NCI-H748 treated with DMSO at 0.1 percent for 48 hours (cell line): Measurements from ENCODE around the gene SHANK1.
"Not testable (repeated sequence)": the region's sequence is repeated elsewhere in the genome, so short reads cannot be mapped to it uniquely, and the experiment has no call there.

Experiments used
- DNase-seq: peaks from one replicate; lab custom pipeline; 2025; lab: John Stamatoyannopoulos, UW

The SHANK1 gene

DNA sequence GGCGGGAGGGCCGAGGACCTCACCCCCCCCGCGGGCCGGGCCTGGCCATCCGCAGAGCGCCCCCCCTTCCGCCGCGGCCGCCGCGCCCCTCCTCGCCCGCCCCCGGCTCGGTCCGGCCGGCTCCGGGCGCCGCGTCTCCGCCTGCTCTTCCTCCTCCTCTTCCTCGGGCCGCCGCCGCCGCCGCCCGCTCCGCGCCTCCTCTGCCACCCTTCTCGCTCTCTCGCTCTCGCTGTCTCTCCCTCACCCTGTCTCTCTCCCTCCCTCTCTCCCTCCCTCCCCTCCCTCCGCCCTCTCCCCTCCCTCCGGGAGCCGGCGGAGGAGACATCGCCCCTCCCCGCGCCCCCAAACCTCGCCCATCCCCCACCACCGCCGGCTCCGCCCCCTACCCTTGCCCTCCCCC is at the start of gene SHANK1:
SHANK1 (minus strand) TSS at position 237 of the 400 bp plus-strand sequence. CDS start 2,883 bp downstream, outside the sequence.
- no peak for DNase-seq

- no peak for DNase-seq
Observed at GRCh38 chr19:50768277-50768676, 48.7 kb upstream of the SHANK1 start.

DNA sequence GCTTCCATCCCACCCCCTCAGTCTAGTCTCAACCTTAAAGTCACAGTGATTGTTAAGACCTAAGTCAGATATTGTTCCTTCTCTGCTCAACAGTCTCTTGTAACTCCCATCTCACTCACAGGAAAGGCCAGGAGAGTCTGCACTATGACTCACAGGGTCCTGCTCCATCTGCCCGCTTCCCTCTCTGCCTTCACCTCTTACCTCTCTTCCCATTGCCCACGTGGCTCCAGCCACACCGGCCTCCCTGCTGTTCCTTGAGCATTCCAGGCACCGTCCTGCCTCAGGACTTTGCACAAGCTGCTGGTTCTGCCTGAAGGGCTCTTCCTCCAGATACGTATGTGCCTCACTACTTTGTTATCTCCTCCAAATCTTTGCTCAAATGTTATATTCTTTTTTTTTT is 47.7 kb upstream of the SHANK1 start:
- not testable (repeated sequence) for DNase-seq

GRCh38 chr19:50766746-50767145 is 47.1 kb upstream of the SHANK1 start:
- not testable (repeated sequence) for DNase-seq

DNA sequence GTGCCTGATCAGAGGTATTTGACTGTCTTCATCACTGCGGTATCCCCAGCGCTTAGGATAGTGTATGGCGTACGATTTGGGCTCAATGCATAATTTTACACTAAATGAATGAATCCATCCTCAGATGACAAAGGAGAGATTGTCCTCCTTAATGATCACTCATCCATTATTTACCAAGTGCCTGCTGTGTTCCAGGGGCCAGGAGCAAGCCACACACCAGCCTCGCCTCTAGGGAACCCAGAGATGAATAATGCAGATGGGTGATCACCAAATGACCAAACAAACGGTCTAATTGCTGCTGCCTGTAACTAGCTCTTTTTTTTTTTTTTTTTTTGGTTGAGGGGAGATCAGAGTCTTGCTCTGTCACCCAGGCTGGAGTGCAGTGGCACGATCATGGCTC is 44.8 kb upstream of the SHANK1 start:
- DNase-seq: no peak

GRCh38 chr19:50763521-50763920 is 43.9 kb upstream of the SHANK1 start:
- DNase-seq: not testable (repeated sequence)

GRCh38 chr19:50761501-50761900 is 41.9 kb upstream of the SHANK1 start:
- DNase-seq: not testable (repeated sequence)

DNA sequence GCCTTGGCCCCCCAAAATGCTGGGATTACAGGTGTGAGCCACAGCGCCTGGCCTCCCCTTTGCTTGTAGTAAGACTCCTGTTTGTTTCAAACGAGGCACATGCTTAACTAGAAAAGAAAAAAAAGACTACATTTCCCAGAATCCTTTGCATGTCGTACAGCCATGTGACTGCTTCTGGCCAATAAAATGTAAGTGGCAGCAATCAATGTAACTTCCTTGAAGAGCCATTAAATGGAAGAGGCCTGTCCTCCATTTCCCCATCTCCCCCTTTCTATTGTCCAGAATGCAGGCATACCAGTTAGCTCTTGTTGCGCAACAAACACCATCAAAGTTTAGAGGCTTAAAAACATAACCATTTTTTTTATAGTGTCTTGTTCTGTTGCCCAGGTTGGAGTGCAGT is 40.3 kb upstream of the SHANK1 start:
- DNase-seq: no peak

GRCh38 chr19:50759076-50759475 is 39.5 kb upstream of the SHANK1 start:
- not testable (repeated sequence) for DNase-seq

DNA sequence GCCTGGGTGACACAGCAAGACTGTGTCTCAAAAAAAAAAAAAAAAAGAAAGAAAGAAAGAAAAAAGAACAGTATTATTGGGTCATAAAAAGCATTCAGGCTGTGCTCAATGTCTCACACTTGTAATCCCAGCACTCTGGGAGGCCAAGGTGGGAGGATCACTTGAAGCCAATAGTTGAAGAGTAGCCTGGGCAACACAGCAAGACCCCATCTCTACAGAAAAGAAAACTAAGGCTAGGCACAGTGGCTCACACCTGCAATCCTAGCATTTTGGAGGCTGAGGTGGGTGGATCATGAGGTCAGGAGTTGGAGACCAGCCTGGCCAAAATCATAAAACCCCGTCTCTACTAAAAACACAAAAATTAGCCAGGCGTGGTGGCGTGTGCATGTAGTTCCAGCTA is 38.0 kb upstream of the SHANK1 start:
- DNase-seq: not testable (repeated sequence)

DNA sequence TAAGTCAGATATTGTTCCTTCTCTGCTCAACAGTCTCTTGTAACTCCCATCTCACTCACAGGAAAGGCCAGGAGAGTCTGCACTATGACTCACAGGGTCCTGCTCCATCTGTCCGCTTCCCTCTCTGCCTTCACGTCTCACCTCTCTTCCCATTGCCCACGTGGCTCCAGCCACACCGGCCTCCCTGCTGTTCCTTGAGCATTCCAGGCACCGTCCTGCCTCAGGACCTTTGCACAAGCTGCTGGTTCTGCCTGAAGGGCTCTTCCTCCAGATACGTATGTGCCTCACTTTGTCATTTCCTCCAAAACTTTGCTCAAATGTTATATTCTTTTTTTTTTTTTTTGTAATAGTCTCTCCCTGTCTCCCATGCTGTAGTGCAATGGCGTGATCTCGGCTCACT is 36.6 kb upstream of the SHANK1 start:
- DNase-seq: not testable (repeated sequence)

- DNase-seq: no peak
Observed at GRCh38 chr19:50753879-50754278, 34.3 kb upstream of the SHANK1 start.

DNA sequence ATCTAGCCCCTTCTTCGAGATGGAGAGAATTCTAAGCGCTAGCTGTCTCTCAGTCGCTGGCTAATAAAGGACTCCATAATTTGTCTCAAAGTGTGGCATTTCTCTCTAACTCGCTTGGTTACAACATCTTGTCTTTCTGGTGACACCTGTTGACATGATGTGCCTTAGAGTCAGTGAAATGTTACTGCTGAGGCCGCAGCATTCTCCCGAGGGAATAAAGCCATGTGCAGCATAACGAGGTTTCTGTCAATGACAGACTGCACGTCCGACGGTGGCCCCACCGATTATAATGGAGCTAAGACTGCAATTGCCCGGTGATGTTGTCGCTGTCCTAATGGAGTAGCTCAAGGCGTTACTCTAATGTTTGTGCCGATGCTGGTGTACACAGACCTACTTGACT is 30.4 kb upstream of the SHANK1 start:
- DNase-seq: peak; percentile 22

DNA sequence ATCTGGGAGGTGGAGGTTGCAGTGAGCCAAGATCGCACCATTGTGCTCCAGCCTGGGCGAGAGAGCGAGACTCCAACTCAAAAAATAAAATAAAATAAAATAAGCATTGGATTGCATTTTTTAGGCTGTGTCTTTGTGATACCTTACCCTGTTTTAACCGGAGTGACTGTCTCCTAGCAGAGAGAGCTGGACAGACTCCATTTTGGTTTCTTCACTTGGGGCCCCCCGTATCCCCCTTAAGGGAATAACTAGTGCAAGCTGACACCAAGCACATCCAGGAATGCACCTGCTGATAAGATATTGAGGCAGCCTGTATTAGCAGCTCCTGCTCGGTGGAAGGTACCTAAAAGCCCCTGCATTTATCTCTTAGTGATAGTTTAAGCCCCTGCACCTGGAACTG is 29.9 kb upstream of the SHANK1 start:
- no peak for DNase-seq

DNA sequence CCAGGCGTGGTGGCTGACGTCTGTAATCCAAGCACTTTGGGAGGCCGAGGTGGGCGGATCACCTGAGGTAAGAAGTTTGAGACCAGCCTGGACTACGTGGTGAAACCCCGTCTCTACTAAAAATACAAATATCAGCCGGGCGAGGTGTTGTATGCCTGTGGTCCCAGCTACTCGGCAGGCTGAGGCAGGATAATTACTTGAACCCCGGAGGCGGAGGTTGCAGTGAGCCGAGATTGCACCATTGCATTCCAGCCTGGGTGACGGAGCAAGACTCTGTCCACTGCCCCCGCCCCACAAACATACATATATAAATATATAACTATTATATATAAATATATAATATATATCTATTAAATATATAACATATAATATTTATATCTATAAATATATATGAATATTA is 27.5 kb upstream of the SHANK1 start:
- not testable (repeated sequence) for DNase-seq

- DNase-seq: no peak
Observed at GRCh38 chr19:50745221-50745620, 25.6 kb upstream of the SHANK1 start.

DNA sequence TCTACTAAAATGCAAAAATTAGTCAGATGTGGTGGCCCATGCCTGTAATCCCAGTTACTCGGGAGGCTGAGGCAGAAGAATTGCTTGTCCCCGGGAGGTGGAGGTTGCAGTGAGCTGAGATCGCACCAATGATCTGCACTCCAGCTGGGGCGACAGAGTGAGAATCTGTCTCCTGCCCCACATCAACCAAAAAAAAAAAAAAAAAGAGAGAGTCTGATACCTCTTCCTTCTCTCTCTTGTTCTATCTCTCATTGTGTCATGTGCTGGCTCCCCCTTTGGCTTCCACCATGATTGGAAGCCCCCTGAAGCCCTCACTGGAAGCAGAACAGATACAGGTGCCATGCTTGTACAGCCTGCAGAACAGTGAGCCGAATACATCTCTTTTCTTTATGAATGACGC is 23.9 kb upstream of the SHANK1 start:
- DNase-seq: no peak

DNA sequence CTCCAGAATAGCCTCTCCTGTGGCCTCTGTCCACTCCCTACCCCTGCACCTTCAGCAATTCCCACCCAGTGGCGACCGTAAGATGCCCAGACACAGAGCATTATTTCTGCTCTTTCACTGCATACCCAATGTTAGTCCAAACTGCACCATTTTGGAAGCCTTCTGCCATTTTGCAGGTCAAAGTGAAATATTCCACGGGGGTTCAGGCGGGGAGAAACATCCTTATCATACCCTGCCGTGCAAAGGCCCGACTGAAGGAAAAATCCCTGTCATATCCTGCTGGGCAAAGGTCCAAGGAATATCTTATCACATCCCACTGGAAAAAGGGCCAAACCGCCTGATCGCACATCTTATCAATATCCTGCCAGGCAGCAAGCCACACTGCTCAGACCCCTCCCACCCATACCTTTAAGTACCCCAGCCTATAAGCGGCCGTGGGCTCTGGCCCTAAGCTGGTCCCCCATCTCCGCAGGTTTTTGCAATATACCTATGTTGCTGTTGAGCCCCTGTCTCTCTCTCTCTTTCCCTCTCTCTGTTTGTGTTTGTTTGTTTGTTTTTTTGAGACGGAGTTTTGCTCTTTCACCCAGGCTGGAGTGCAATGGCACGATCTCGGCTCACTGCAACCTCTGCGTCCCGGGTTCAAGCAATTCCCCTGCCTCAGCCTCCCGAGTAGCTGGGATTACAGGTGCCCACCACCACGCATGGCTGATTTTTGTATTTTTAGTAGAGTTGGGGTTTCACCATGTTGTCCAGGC is 21.8 kb upstream of the SHANK1 start:
- no peak for DNase-seq

DNA sequence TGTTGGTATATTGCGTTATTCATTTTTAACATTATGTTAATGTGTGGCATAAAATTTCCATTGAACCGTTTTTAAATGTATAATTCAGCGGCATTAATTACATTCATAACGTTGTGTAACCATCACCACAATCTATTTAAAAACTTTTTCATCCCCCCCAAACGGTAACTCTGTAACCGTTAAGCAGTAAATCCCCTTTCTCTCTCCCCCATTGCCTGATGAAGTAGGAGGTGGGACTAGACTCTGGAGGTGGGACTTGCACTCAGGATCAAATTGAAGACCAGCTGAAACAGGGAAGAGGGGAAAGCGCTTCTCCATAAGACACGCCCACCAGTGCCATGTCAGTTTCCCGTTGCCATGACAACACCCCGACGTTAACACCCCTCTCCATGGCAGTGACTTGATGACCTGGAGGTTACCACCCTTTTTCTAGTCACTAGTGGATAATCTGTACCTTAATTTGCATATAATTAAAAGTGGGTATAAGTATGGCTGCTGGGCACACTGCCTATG is 20.4 kb upstream of the SHANK1 start:
- no peak for DNase-seq

DNA sequence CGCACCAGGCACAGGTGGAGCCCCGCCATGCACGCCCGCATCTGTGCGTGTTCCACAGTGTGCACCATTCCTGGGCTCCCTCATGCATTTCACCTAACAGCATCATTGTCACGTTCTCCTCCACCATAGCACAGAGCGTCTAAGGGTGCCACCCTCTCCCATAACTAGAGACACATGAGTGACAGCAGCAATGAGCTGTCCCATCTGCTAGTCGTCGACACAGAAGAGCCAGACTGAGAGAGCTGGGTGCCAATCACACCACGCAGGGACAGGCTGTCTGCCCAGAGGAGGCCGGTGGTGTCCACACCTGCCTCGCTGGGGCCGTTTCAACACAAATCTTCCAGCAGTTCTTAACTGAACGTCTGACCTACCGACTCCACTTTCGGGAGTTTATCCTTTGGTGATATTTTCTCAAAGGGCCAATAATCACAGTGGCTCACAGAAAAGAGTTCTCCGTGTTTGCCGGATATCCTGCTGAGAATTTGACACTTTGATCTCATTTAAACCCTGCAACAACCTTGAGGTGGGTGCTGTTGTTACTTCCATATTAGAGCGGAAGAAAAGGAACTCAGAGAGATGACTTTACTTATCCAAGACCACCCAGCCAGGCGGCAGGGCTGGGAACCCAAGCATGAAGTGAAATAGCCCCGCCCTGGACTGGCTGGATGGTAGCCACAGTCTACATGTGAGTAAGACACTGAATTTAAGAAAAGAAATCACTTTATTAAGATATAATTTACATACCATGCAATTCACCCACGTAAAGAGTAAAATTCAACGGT is 19.7 kb upstream of the SHANK1 start:
- DNase-seq: no peak

GRCh38 chr19:50736338-50736737 is 16.7 kb upstream of the SHANK1 start:
- no peak for DNase-seq

DNA sequence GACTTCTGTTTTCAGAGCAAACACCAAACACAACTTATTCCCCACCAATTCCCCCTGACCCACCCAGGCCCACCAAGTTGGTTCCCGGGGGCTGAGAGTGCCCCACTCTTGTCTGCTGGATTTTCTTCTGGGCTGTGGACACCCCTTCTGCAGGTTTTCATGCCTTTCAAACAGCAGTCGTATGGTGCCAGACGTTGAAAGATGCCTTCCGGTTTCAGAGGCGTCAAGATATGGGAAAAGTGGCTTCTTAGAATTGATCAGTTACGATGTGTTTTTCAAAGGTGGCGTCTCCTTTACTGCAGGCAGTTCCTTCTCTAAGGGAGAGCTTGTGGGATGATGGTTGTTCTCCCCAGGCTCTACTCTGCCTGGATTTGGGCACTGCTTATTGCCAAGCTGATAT is 16.3 kb upstream of the SHANK1 start:
- DNase-seq: no peak

DNA sequence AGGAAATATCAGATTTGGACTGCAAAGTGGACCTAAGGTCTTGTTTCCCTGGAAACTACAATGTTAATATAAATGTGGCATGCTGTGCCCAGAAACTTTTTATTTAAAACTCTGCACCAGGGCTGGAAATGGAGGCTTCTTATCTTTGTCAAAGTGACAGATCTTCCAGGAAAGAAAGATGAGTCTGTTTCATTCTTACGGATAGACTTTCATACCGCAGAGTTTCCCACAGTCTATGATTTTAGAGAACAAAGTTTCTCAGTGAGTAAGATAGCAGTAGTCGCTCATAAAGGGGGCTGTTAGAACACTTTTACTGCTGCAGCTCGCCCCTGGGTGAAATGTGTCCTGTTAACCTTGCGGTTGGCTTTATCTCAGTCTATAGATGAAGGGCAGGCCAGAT is 10.3 kb upstream of the SHANK1 start:
- no peak for DNase-seq
